Heart right ventricle (tissue), 16 donors: ENCODE results near the gene SF3A1. TPM values are rescaled to one million over a fixed set of nuclear protein-coding genes. Genes with fewer than 3 reads are reported as not detected.

Experiments used
- ATAC-seq, 8 donors: fragments of 200-7000 bp; cut with Tn5 transposase; one replicate each; pipeline ENCODE4 v1.9.1; 2020; ENCODE audit warnings: mild to moderate bottlenecking in 8 of 8, moderate library complexity in 8 of 8, moderate number of reproducible peaks in 1 of 8
- DNase-seq, 2 donors: peaks; one replicate each; pipeline ENCODE4 v3.0.0-alpha.2; 2020
- H3K27ac ChIP-seq, 10 donors: fragments of 200-600 bp; sonication (generic) in 2 of 10; one replicate each; pipeline versions ENCODE4 v1.5.0 to v1.8.0; 2020 to 2022; ENCODE audit warnings: mild to moderate bottlenecking in 3 of 10
- H3K27me3 ChIP-seq, 7 donors: fragments of 200-600 bp; one replicate each; pipeline ENCODE4 v1.8.0; 2021 to 2022; ENCODE audit warnings: mild to moderate bottlenecking in 2 of 7
- H3K36me3 ChIP-seq, 9 donors: fragments of 200-600 bp; sonication (generic) in 1 of 9; one replicate each; pipeline versions ENCODE4 v1.5.0 to v1.8.0; 2020 to 2022; ENCODE audit warnings: mild to moderate bottlenecking in 2 of 9
- H3K4me1 ChIP-seq, 9 donors: fragments of 200-600 bp; sonication (generic) in 1 of 9; one replicate each; pipeline versions ENCODE4 v1.5.0 to v1.8.0; 2020 to 2022; ENCODE audit warnings: mild to moderate bottlenecking in 4 of 9
- H3K4me3 ChIP-seq, 10 donors: fragments of 200-600 bp; sonication (generic) in 2 of 10; one replicate each; pipeline versions ENCODE4 v1.5.0 to v1.8.0; 2020 to 2022; ENCODE audit warnings: mild to moderate bottlenecking in 7 of 10, moderate library complexity in 2 of 10
- H3K9me3 ChIP-seq, 11 donors: fragments of 200-600 bp in 10 of 11; sonication (generic) in 2 of 11; one replicate each; pipeline versions ENCODE4 v1.5.0 to v1.8.0; 2013 to 2022; ENCODE audit warnings: mild to moderate bottlenecking in 2 of 11, control low read depth in 1 of 11, moderate library complexity in 1 of 11
- WGBS, 2 donors: extraction: QIAGEN DNeasy Blood & Tissue Kit; methylation state at CpG; one replicate each; pipeline ENCODE4 v1.1.7; 2013; ENCODE audit warnings: inconsistent platforms in 1 of 2; 5-methylcytosine and 5-hydroxymethylcytosine counted together
- intact Hi-C, 10 donors: fragments of 100-400 bp; cut with DNase I; formaldehyde crosslinking; loops; one replicate each; pipeline versions ENCODE4 v1.11.1 to v1.14.2; 2022
- polyA plus RNA-seq, 2 donors: library from polyadenylated mRNA; stranded (reverse); fragments of 200-250 nt; gene quantifications; one replicate each; pipeline ENCODE4 v1.2.3, GENCODE V29; 2013
- total RNA-seq, 10 donors: library from RNA; stranded (reverse); fragmentation: NEBNext Ultra II Directional in 3 of 10; extraction: Animal tissue kit (Norgen Biotek cat#: 25700) in 3 of 10; gene quantifications; one replicate each; pipeline versions ENCODE4 v1.2.1 to v1.2.4, GENCODE V29; 2021 to 2023
- TF ChIP-seq, protein P1 (sequence below), 9 donors: fragments of 200-600 bp; sonication (generic) in 2 of 9; IDR thresholded peaks; one replicate each; pipeline versions ENCODE4 v1.5.0 to v1.8.0; 2021 to 2022; ENCODE audit warnings: antibody characterized with exemption in 9 of 9, mild to moderate bottlenecking in 5 of 9, moderate library complexity in 1 of 9
- donor health status: Arrhythmogenic right ventricular cardiomyopathy.
- donor health status: ischemic (EF 13 %, LVEDD 7.1; RV severe dilation, severe dysfunction).
- donor health status: healthy with polysubstance abuse.
- donor health status: DM: no; HTN: yes; CAD: no.
- donor health status: DM: no; HTN: no; CAD: no.
- donor health status: ischemic (EF 25% LVEDD 6.9; RV normal size, moderate dysfunction).
- donor health status: ischemic (EF 25% LVEDD 5.7; RV mildly dilated, moderate dysfunction).
- donor health status: healthy.
- donor health status: DM: yes; HTN: yes; CAD: no.
- donor health status: Ischemic cardiomyopathy.
- donor health status: ischemic (EF 35%, LVEDD 5.7; RV mildly dilated, moderate dysfunction).
- donor health status: nonischemic (EF 11% LVEDD 7.7; RV severe dilation, severe dysfunction).
- donor health status: DM: yes; HTN: yes; CAD: no.
- donor health status: PGD.
- donor health status: ischemic (EF 29% LVEDD 5.4; RV normal size, mild dysfunction).
- donor health status: nonischemic (EF 23%, LVEDD 6.1; RV moderate dilation, normal function).

Gene SF3A1
- total and polyA plus RNA-seq, 12 donors = 13.2 to 132 (median 103) TPM

DNA sequence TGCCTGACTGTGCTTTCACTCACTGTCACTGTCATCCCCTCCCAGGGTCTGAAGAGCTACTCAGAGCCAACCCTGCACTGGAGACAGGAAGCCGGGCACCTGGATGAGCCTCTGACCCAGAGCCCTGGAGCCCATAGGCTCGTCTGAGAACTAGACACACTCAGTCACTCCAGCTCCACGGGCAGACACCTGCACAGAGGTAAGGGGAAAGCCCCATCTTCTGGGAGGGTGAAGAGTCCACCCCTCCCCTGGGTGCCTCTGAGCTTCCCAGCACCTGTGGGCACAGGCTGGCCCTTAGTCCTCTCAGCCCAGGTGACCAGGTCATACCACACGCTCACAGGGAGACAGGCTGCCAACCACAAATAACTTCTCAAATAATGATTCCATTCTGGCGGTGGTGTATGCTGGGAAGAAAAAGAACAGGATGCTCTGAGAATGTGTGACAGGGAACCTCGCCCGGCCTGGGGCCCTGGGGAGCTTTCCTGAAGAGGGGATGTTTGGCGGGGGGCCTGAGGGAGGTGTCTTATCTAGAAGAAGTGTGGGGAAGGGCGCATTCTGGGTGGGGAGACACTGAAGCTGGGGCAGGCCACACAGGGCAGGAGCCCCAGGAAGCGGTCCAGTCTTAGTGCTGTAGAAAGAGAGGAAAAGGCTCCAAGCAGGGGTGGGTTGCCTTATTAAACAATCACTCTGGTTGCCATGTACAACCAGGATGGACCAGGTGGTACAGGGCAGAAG lies 5.4 kb upstream of the SF3A1 start:
- H3K27me3 ChIP-seq = no peaks in the 10 kb centered on the region
- H3K4me3 ChIP-seq = no peak overlapping the region
- peaks cover 0 to 5% (median 0%) of the 10 kb centered on the region in 9 donors for H3K36me3 ChIP-seq
- 80 to 86% methylated on average over 10 of the region's 10 CpGs for WGBS, 2 donors
- no peak for DNase-seq
- intact Hi-C loops = no loop called here
- peaks cover 0 to 8% (median 4%) of the 10 kb centered on the region in 9 donors for H3K4me1 ChIP-seq
- no peaks in the 10 kb centered on the region for H3K9me3 ChIP-seq
- ATAC-seq = no peak
- H3K27ac ChIP-seq = no peak overlapping the region
- TF ChIP-seq, protein P1, sequence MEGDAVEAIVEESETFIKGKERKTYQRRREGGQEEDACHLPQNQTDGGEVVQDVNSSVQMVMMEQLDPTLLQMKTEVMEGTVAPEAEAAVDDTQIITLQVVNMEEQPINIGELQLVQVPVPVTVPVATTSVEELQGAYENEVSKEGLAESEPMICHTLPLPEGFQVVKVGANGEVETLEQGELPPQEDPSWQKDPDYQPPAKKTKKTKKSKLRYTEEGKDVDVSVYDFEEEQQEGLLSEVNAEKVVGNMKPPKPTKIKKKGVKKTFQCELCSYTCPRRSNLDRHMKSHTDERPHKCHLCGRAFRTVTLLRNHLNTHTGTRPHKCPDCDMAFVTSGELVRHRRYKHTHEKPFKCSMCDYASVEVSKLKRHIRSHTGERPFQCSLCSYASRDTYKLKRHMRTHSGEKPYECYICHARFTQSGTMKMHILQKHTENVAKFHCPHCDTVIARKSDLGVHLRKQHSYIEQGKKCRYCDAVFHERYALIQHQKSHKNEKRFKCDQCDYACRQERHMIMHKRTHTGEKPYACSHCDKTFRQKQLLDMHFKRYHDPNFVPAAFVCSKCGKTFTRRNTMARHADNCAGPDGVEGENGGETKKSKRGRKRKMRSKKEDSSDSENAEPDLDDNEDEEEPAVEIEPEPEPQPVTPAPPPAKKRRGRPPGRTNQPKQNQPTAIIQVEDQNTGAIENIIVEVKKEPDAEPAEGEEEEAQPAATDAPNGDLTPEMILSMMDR (IDR thresholded peaks at IDR 0.05) = no peak

DNA sequence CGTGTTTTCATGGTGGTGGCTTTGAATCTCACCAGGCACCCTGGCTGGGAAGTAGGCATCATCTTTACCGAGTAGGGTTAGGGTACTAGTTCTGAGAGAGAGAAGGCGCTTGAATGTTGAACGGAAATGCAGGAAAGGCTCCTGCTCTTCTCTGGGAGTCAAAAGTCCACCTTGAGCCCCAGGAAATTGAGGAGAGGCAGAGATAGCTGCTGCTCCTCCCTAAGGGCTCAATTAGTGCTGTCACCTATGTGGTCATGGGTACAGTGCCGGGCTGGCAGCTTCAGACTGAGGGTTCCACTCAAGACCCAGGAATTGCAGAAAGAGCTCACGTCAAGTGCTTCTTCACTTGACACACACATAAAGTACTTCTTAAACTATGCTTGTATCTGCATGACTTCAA lies 1.8 kb upstream of the SF3A1 start:
- TF ChIP-seq, protein P1 (IDR thresholded peaks at IDR 0.05) = no peak
- H3K4me3 ChIP-seq = no peak overlapping the region
- ATAC-seq = no peak
- 92% methylated on average over 6 of the region's 6 CpGs for WGBS, 2 donors
- H3K4me1 ChIP-seq = peaks cover 11 to 35% (median 28%) of the 10 kb centered on the region in 9 donors
- intact Hi-C loops = loop anchor here in 1 of 10 donors (10.0 kb wide), 1 partner anchor 74 kb away; the partner anchor contains the start of gene CASTOR1
- no peaks in the 10 kb centered on the region for H3K27me3 ChIP-seq
- DNase-seq = no peak
- no peak overlapping the region for H3K27ac ChIP-seq
- H3K36me3 ChIP-seq = peaks cover 0 to 9% (median 0%) of the 10 kb centered on the region in 9 donors
- H3K9me3 ChIP-seq = no peaks in the 10 kb centered on the region

DNA sequence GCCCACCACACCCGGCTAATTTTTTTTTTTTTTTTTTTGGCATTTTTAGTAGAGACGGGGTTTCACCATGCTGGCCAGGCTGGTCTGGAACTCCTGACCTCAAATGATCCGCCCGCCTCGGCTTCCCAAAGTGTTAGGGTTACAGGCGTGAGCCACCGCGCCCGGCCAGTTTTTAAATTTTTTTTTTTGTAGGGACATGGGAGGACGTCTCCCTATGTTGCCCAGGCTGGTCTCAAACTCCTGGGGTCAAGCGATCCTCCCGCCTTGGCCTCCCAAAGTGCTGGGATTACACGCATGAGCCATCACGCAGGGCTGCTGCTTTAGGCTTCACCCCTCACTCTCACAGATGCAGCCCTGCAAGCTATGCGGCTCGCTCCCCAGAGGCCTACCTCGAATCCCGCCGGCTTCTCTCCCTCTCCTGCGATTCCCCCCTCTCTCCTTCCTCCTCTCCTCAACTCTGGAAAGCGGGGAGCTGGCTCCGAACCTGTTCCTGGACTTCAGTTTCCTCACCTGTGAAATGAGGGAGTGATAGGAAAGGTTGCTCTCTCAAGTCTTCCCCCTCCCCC lies 1.0 kb upstream of the SF3A1 start:
- intact Hi-C loops = loop anchor here in 3 of 10 donors (2.0 to 10.0 kb wide), 2 partner anchors 69 to 73 kb away; partner anchors contain the start of gene CASTOR1 (in 3 of the 3)
- 50% methylated on average over 22 of the region's 22 CpGs for WGBS, 2 donors
- Histone ChIP-seq H3K9me3 (no peaks in the 10 kb centered on the region), H3K27ac (no peak overlapping the region), H3K27me3 (no peaks in the 10 kb centered on the region), H3K36me3 (peaks cover 0 to 16% (median 4%) of the 10 kb centered on the region in 9 donors), H3K4me1 (peaks cover 11 to 39% (median 30%) of the 10 kb centered on the region in 9 donors), H3K4me3 (peak overlapping the region in 8 of 10 donors; percentile 71 to 97 (median 83))
- DNase-seq (no peak), ATAC-seq (no peak)
- TF ChIP-seq, protein P1 (IDR thresholded peaks at IDR 0.05) = no peak

DNA sequence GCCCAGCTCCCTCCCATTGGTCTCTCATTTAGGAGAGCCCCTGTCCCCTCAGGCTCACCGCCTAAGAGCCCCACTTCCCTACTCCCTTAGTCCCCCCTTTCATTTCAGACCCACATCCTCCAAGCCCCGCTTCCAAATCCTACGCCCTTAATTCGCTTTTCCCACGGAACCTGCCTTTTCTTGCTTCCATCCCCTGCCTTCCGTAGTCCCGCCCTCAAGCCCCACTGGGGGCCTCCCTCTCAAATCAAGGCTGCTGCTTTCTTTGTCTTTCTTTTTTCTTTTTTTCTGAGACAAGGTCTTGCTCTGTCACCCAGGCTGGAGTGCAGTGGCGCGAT lies 509 bp upstream of the SF3A1 start:
- peaks cover 11 to 42% (median 32%) of the 10 kb centered on the region in 9 donors for H3K4me1 ChIP-seq
- TF ChIP-seq, protein P1 (IDR thresholded peaks at IDR 0.05) = no peak
- H3K27ac ChIP-seq = peak overlapping the region in 7 of 10 donors; percentile 96 to 99 (median 99)
- ATAC-seq (peak in 3 of 8 donors; percentile 1 to 5 (median 2)), DNase-seq (no peak)
- H3K9me3 ChIP-seq = no peaks in the 10 kb centered on the region
- intact Hi-C loops = loop anchor here in 3 of 10 donors (2.0 to 10.0 kb wide), 2 partner anchors 68 to 72 kb away; partner anchors contain the start of gene CASTOR1 (in 3 of the 3)
- 1 to 3% methylated on average over 9 of the region's 9 CpGs for WGBS, 2 donors
- H3K36me3 ChIP-seq = peaks cover 0 to 21% (median 9%) of the 10 kb centered on the region in 9 donors
- H3K4me3 ChIP-seq = peak overlapping the region; percentile 53 to 97 (median 83)
- H3K27me3 ChIP-seq = no peaks in the 10 kb centered on the region
